NAMALWA (cell line): ENCODE data around the gene CIBAR2.
"Not testable (repeated sequence)": the region's sequence is repeated elsewhere in the genome, so short reads cannot be mapped to it uniquely, and the experiment has no call there.

ENCODE experiments used
- DNase-seq: peaks from one replicate; pipeline ENCODE4 v3.0.0-alpha.2; 2015; ENCODE audit warnings: low spot score

The CIBAR2 gene

GRCh38 chr16:85128079-85128837, 16.0 kb upstream of the CIBAR2 start:
- DNase-seq, result no peak

GRCh38 chr16:85127379-85127723, 15.1 kb upstream of the CIBAR2 start:
- no peak for DNase-seq

- DNase-seq, result no peak
Measured at GRCh38 chr16:85126705-85127378, 14.6 kb upstream of the CIBAR2 start.

- no peak for DNase-seq
Measured at GRCh38 chr16:85126394-85126704, 14.1 kb upstream of the CIBAR2 start.

GRCh38 chr16:85125570-85126393, 13.5 kb upstream of the CIBAR2 start:
- DNase-seq, result no peak

- no peak for DNase-seq
Measured at GRCh38 chr16:85124636-85125346, 12.5 kb upstream of the CIBAR2 start.

GRCh38 chr16:85123891-85124635, 11.8 kb upstream of the CIBAR2 start:
- DNase-seq, result no peak

GRCh38 chr16:85123441-85123840, 11.2 kb upstream of the CIBAR2 start:
- DNase-seq, result not testable (repeated sequence)

- no peak for DNase-seq
Measured at GRCh38 chr16:85120006-85120340, 7.7 kb upstream of the CIBAR2 start.

- DNase-seq, result no peak
Measured at GRCh38 chr16:85117418-85117817, 5.1 kb upstream of the CIBAR2 start.

GRCh38 chr16:85114909-85115567, 2.8 kb upstream of the CIBAR2 start:
- peak; percentile 92 for DNase-seq

GRCh38 chr16:85113913-85114312, 1.6 kb upstream of the CIBAR2 start:
- DNase-seq, result no peak

GRCh38 chr16:85113168-85113733, 979 bp upstream of the CIBAR2 start:
- DNase-seq, result no peak

- DNase-seq, result no peak
Measured at GRCh38 chr16:85111184-85111583, 1.1 kb downstream of the CIBAR2 start.

GRCh38 chr16:85110105-85110504, 2.2 kb downstream of the CIBAR2 start:
- no peak for DNase-seq

- DNase-seq, result no peak
Measured at GRCh38 chr16:85107532-85107931, 4.7 kb downstream of the CIBAR2 start.

- no peak for DNase-seq
Measured at GRCh38 chr16:85107083-85107482, 5.2 kb downstream of the CIBAR2 start.

- peak; percentile 37 for DNase-seq
Measured at GRCh38 chr16:85105475-85105874, 6.8 kb downstream of the CIBAR2 start.

GRCh38 chr16:85104821-85105391, 7.4 kb downstream of the CIBAR2 start:
- peak; percentile 59 for DNase-seq

GRCh38 chr16:85104147-85104546, 8.1 kb downstream of the CIBAR2 start:
- DNase-seq, result no peak
